ENCODE data around the gene CCDC196.
A peak's percentile ranks its signal among the peaks of the same experiment; 100 is the strongest.

The CCDC196 gene

GRCh38 chr14:66485910-66486421 lies at the start of gene CCDC196:
Gene CCDC196, plus strand, starts transcription at chr14:66486371. Its CDS starts 132 bp downstream, at chr14:66486503.
- DNase-seq = no peak

GRCh38 chr14:66440801-66441200 lies 45.4 kb upstream of the CCDC196 start:
- no peak for DNase-seq

GRCh38 chr14:66442953-66443571 lies 43.1 kb upstream of the CCDC196 start:
- DNase-seq = no peak

GRCh38 chr14:66443785-66444184 lies 42.4 kb upstream of the CCDC196 start:
- no peak for DNase-seq

- DNase-seq = no peak
These were observed 41.8 kb upstream of the CCDC196 start for GRCh38 chr14:66444271-66444927.

- no peak for DNase-seq
These were observed 40.2 kb upstream of the CCDC196 start for GRCh38 chr14:66445936-66446335.

- no peak for DNase-seq
These were observed 32.7 kb upstream of the CCDC196 start for GRCh38 chr14:66453469-66453868.

GRCh38 chr14:66459603-66460002 lies 26.6 kb upstream of the CCDC196 start:
- no peak for DNase-seq

GRCh38 chr14:66464261-66464660 lies 21.9 kb upstream of the CCDC196 start:
- DNase-seq = no peak

- DNase-seq = no peak
These were observed 17.3 kb upstream of the CCDC196 start for GRCh38 chr14:66468778-66469367.

- no peak for DNase-seq
These were observed 14.6 kb upstream of the CCDC196 start for GRCh38 chr14:66471584-66471983.

- no peak for DNase-seq
These were observed 13.9 kb upstream of the CCDC196 start for GRCh38 chr14:66472251-66472650.

- no peak for DNase-seq
These were observed 12.9 kb upstream of the CCDC196 start for GRCh38 chr14:66473223-66473622.

GRCh38 chr14:66476964-66477363 lies 9.2 kb upstream of the CCDC196 start:
- DNase-seq = no peak

GRCh38 chr14:66477567-66477966 lies 8.6 kb upstream of the CCDC196 start:
- DNase-seq = no peak

- DNase-seq = no peak
These were observed 3.3 kb upstream of the CCDC196 start for GRCh38 chr14:66482873-66483272.

- no peak for DNase-seq
These were observed 2.8 kb upstream of the CCDC196 start for GRCh38 chr14:66483322-66483721.

GRCh38 chr14:66485029-66485428 lies 1.1 kb upstream of the CCDC196 start:
- DNase-seq = no peak

- no peak for DNase-seq
These were observed 993 bp downstream of the CCDC196 start for GRCh38 chr14:66487164-66487563.

- DNase-seq = no peak
These were observed 4.3 kb downstream of the CCDC196 start for GRCh38 chr14:66490143-66491111.

- no peak for DNase-seq
These were observed 7.6 kb downstream of the CCDC196 start for GRCh38 chr14:66493750-66494149.

- DNase-seq = peak; percentile 31
These were observed 9.3 kb downstream of the CCDC196 start for GRCh38 chr14:66495218-66496098.

All from stimulated activated CD8-positive, alpha-beta memory T cell treated with anti-CD3 and anti-CD28 coated beads, Interleukin-4, amount 100 ng/mL, for 48 hours (primary cell).